GM18519 (cell line): Measurements from ENCODE around the gene KIRREL2.
"Not testable (repeated sequence)": the region's sequence is repeated elsewhere in the genome, so short reads cannot be mapped to it uniquely, and the experiment has no call there.

Experiments
- ATAC-seq: cut with Tn5 transposase; IDR thresholded peaks from one replicate; pipeline ENCODE4 v1.9.1; 2021; ENCODE audit warnings: mild to moderate bottlenecking, moderate library complexity; ENCODE audit not compliant: unreplicated experiment, low FRiP score

Gene KIRREL2

DNA sequence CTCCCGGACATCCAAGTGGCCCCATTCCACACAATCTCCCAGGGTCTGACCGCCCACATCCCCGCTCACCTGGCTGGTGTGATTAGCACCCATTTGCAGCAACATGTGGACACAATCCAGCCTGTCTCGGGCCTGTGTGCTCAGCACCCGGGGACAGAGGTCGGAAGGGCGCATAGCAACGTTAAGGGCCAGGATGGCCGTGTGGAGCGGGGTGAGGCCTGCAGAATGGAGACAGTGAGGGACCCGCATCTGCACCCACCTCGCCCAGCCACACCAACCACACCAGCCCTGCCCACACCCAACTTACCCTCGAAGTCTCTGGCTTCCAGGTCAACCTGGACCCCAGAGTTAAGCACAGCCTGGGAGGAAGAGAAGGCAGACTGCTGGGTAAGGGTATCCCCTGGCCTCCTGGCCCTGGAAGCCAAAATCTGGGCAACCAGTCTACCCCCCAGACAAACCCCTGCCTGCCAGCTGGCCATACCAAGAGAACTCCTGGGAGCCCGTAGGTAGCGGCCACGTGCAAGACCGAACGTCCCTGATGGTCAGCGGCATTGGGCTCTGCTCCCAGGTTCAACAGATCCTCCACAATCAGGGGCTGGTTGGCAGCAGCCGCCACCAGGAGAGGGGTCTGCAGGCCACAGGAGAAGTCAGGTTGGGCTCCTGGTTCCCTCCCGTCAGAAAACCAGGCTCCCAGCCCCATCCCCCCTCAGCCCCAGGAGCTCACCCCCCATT, 39.4 kb downstream of the KIRREL2 start:
- no peak for ATAC-seq

DNA sequence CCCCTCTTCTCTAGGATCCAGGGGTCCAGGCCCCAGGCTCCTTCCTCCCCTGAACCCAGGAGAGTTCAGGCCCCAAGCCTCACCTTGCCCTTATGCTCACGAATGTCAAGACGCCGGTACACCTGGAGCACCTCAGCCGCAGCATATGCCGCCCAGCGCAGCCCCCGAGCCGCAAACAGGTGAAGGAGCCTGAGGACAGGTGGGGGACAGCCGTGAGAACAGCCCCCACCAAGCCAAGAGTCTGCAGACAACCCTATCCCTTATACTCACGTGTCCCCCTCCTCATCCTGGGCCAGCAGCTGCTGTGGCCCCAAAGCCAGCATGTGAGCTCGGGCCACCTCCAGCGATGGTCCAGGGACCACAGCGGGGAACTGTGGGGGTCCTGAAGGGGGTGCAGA, 39.9 kb downstream of the KIRREL2 start:
- no peak for ATAC-seq

DNA sequence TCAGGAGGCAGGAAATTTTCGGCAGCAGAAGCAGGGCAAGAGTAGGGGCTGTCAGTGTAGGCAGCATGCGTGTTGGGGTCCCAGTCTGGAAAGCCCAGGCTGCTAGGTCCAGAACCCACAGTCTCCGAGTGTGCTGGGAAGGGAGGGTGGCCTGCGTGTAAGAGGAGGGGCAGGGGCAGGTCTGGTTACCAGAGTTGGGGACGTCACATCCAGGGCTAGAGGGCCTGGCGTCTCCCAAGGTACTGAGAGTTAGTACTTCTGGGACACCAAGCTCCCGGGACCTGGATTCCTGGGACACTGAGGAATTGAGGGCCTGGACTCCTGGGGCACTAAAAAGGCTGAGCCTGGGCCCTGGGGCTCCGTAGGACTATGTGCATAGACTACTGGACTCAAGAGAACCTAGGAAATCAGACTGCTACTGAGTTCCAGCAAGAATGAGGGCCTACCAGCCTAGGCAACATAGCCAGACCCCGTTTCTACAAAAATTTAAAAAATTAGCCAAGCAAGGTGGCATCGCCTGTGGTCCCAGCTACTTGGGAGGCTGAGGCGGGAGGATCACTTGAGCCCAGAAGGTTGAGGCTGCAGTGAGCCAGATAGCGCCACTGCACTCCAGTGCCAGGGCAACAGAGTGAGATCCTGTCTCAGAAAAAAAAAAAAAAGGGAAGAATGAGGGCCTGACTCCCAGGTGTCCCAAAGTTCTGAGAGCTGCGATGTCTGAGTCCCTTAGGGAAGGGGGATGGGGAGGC, 41.2 kb downstream of the KIRREL2 start:
- ATAC-seq, result no peak

DNA sequence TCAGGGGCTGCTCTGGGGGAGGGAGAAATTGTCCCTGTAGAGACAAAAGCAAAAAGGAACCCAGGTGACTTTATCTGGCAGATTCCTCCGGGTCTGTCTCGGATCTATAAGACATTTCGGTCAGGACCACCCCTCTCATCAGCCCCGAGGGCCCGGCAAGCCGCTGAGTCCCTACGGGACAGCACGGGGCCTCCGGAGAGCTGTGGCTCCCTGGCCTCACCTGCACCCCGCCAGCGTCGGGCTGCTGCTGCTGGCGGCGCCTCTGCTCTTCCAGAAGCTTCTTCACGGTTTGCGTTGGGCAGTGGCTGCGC, 41.7 kb downstream of the KIRREL2 start:
- no peak for ATAC-seq

DNA sequence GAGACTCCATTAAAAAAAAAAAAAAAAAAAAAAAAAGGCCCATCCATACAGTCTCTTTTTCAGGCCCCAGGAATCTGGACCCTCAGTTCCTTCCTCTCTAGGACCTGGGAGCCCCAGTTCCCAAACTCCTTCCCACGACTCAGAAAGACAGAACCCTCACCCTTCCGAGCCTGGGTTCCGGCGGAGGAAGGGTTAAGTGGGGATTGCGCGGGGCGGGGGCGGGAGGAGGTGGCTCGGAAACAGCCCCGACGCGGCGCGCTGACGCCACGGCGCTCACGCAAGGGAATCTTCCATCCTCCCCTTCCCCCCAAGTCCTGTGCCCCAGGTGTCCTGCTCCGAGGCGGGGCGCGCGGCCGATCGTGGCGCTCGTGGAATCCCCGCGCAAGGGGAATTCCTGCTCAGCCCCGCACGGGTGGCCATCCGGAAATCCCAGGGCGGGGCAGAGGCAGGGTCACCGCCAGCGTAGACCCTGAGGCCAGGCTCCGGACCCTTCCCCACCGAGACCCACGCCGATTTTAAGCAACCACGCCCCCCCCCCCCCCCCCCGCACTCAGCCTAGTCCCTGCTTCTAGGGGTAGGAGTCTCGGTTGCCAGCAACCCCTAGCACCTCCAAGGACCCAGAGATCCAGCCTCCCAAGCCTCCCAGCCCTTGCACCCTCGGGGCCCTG, 43.0 kb downstream of the KIRREL2 start:
- ATAC-seq, result no peak

DNA sequence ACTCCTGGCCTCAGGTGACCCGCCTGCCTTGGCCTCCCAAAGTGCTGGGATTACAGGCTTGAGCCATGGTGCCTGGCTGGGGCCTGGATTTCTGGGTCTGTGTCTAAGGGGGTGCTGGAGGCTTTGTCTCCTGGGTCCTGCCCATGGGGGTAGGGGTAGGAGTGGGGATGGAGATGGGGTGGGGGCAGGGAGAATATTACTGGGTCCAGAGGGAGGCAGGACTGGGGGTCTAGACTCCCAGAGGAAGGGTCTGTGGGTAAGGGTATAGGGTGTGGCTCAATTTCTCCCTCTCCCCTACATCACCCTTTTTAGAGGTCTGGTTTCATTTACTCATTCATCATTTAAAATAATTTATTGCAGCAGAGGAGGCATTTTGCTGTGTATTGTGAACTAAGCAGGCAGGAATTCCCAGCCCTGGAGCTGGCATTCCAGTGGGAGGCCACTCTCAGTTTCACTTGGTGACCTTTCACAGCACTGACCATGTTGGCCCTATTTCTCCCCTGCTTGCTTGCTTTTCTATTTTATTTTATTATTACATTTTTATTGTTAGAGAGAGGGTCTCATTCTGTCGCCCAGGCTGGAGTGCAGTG, 44.4 kb downstream of the KIRREL2 start:
- ATAC-seq, result no peak

DNA sequence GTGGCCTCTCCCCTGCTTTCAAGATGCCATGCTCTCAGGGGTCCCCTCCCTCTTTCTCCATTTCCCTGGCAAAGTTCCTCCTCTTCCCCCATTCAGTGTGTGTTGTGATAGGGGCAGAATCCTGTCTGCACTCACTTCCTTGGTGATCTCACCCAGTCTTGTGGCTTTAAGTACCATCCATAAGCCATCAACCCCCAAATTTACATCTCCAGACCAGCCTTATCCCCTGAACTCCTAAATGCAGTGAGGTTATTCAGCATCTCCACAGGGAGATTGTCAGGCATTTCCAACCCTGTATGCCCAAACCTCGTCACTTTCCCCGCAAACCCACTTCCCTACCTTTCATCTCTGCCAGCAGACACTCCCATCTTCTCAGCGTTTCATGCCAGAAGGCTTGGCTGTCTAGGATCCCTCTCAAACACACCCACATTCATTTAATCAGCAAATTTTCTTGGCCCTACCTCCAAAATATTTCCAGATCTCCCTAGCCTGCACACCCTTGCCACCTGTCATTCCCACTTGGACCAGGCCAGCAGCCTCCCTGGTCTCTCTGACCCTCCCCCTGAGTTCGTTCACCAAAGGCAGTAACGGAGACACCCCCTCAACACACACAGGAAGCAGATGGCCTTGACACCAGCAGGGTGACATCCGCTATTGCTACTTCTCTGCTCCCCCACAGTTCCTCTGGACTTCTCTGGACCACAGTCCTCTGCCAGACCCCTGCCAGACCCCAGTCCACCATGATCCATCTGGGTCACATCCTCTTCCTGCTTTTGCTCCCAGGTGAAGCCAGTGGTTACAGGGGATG, 45.3 kb downstream of the KIRREL2 start, which contains the start of gene HCST:
TSS of gene HCST (plus strand) at position 676 of the 808 bp plus-strand sequence. CDS start at position 741, 65 bp downstream.
- ATAC-seq, result no peak

DNA sequence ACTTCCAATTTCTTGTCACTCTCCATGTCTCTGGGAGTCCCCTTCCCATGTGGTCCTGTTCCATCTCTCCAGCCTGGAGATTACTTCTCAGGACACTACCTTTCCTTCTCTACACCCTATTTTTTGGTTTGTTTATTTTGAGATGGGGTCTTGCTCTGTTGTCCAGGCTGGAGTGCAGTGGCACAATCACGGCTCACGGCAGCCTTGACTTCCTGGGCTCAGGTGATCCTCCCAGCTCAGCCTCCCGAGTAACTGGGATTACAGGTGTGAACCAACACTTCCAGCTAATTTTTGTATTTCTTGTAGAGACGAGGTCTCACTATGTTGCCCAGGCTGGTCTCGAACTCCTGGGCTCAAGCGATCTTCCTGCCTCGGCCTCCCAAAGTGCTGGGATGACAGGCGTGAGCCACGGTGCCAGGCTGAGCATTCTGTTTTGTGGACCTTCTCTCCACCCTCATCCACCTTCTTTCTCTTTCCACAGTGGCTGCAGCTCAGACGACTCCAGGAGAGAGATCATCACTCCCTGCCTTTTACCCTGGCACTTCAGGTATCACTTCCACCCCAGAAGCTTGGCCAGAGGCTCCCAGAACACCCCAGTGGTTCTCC, 46.3 kb downstream of the KIRREL2 start:
- no peak for ATAC-seq

DNA sequence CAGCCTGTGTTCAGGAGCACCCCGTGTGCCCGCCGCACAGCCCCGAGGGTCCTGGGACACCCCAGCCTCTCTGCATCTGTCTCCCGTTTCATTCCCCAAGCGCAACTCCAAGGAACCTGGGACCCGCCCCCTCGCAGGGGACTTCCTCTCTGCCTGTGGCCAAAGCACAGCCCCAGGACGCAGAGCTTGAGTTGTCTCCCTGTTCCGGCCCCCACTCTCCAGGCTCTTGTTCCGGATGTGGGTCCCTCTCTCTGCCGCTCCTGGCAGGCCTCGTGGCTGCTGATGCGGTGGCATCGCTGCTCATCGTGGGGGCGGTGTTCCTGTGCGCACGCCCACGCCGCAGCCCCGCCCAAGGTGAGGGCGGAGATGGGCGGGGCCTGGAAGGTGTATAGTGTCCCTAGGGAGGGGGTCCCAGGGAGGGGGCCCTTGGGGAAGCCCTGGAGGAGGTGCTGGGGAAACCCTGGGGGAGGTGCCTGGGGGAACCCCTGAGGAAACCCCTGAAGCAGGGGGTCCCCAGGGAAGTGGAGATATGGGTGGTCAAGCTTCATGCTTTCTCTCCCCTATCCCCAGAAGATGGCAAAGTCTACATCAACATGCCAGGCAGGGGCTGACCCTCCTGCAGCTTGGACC, 47.0 kb downstream of the KIRREL2 start:
- peak; percentile 26 for ATAC-seq

DNA sequence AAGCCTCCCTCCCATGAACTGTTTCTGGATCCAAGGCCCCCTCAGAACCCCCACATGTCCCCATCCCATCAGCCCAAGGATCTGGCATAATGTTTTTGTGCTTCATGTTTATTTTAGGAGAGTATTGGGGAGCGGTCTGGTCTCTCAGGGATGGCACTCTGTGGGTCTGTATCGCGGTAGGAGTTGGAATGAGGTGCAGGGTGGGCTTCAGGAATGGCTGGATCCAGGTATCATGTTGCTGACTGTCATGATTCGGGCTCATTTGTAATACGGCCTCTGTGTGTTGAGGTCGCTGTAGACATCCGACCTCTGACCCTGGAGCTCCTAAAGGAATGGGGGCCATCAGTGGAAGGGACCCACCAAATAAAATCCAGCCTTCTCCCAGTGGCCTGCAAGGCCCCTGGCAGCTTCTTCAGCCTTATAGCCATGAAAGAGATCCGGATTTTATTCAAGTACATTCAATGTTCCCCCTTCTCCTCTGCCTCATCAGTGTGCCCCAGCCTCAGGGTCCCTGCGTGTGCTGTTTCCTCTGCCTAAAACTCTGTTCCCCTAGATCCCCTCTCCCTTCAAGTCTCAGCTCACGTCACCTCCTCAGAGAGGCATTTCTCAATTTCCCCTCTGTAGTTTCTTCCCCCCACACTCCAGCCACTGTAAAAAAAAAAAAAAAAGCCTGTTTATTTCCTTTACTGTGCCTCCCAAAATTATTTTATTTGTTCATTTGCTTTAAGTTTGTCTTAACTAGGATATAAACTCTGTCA, 47.8 kb downstream of the KIRREL2 start:
- no peak for ATAC-seq

DNA sequence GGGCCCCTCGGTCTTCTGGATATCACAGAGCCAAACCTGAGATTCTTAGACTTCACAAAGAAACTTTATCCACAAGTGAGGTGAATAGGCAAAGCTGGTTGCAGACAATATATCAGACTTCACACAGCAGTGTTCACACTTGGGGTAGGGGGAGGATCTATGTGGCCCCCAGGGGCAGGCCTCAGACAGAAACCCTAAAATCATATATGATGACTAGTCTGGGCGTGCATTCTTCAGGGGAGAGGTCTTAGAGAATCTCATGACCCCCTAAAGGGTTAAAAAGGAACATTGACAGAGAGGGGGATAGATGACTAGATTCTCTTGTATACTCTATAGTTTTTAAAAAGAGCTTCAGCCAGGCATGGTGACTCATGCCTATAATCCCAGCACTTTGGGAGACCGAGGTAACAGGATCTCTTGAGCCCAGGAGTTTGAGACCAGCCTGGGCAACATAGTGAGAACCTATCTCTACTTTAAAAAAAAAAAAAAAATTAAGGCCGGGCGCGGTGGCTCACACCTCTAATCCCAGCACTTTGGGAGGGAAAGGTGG, 48.5 kb downstream of the KIRREL2 start:
- ATAC-seq, result no peak

DNA sequence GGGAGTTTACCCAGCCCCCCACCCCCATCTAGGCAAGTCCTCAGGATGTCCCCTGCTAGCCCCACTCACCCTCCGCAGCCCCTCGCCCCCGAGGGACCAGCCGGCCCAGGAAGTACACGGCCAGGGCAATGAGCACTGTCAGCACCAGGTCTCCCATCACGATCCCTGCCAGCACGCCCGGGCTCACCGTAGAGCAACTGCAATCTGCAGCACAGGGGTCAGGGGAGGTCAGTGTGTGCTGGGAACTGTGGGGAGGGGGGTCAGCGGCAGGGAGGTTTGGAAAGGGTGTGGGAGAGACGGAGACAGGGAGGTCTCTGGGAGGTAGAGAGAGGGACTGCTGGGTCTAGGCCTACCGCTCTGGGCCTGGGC, 50.6 kb downstream of the KIRREL2 start:
- no peak for ATAC-seq

DNA sequence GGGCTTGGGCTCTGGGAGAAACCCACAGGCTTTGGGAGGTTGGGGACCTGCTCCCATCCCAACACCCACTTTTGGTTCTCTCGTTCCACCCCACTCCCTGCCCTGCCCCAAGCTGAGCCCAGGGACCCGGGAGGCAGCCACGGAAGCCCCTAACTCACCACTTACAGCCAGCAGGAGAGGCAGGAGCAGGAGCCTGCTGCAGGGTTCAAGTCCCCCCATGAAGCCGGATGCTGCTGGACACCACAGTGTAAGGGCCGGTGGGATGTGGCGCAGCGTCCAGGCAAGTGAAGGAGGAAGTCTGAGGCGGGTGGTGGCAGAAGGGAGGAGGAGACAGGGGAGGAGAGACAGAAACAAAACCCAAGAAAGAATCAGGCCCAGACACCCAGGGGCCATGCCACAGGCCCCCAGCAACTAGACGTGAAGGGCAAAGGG, 51.3 kb downstream of the KIRREL2 start, which contains the start of gene TYROBP:
TSS of gene TYROBP (minus strand) at position 286 of the 432 bp plus-strand sequence. CDS start at position 219, 67 bp downstream.
- no peak for ATAC-seq

DNA sequence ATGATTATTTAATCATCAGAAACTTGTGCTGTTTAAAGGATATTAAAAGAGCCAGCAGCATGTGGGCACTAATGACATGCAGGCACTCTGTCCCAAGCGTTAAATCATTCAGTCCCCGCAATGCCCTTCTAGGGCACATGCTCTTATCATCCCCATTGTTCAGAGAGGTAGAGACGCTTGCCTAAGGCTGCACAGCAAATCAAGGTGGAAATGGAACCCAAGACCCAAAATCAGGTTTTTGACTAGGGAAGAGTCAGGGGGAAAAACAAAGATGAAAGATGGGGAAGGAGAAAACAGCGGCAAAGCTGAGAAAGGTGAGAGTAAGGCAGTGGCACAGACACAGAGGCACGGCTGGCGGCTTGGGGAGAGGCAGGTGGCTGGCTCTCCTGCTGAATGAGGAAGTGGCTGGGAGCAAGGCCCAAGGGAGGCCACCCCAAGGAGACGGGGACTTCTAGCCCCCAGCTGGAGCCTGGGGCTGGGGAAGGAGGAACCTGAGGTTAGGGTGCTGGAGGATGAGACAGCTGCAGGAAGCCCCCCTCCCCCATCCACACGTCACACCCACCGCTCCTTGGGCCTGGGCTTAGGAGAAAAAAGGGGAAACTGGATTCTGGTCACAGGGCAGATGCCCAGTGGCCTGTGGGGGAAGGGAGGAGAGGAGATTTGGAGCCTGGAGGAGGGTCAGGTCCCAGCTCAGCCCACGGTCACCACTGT, 52.4 kb downstream of the KIRREL2 start:
- ATAC-seq, result no peak

DNA sequence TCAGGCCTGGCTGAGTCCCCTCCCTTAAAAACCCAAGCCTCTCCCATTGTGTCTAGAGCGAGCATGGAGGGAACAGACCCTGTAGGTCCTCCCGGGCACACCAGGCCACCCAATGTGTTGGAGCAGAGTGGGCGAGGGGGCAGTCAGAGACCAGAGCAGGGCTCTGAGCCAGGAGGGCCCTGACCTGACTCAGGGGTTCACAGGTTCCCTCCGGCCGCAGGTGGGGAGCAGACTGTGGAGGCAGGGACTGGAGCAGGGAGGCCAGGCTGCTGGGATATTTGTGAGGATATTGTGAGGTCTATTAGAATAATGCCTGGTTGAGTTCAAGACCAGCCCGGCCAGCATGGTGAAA, 52.9 kb downstream of the KIRREL2 start:
- no peak for ATAC-seq

DNA sequence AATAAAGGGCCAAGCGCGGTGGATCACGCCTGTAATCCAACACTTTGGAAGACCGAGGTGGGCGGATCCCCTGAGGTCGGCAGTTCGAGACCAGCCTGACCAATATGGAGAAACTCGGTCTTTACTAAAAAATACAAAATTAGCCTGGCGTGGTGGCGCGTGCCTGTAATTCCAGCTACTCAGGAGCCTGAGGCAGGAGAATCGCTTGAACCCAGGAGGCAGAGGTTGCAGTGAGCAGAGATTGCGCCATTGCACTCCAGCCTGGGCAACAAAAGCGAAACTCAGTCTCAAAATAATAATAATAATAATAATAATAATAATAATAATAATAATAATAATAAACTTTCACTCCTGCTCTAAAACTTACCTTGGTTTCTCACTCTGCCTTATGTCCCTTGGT, 53.6 kb downstream of the KIRREL2 start:
- not testable (repeated sequence) for ATAC-seq

DNA sequence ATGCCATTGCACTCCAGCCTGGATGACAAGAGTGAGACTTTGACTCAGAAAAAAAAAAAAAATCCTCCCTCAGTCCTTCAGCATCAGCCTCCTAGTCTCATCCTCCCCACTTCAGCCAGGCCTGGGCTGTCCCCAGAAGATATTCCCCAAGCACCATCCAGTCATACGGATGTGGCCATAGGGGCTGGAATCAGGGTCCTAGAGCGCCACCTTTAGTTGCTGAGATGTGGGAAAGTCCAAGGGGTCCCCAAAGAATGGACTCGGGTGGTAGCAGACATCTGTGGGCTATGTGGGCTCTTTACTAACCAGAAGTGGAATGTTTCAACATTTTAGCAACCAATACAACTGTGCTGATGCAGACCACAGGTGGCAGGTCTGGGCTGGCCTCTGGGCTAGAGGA, 54.5 kb downstream of the KIRREL2 start:
- ATAC-seq, result no peak

DNA sequence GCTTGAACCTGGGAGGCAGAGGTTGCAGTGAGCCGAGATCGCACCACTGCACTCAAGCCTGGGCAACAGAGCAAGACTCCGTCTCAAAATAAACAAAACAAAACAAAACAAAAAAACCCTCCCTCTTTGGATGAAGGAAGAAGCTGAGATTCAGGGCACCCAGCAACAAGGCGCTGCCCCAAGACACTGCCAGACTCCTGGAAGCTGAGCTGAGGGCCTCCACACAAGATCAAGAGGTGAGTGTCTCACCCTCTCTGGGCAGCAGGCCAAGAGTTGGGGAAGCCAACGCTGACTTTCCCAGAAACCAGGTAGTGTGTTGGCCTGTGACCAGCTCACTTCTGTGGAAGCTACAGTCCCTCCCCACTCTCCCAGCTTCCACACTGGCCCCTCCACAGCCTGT, 55.1 kb downstream of the KIRREL2 start:
- ATAC-seq, result no peak
